WTC11 (cell line): ENCODE results near the gene LYL1.

Experiments
- CBFB ChIP-seq: sonication (generic); formaldehyde crosslinking; IDR thresholded peaks from 2 replicates; pipeline ENCODE4 v1.8.1; 2022; ENCODE audit warnings: mild to moderate bottlenecking, low read depth, missing genetic modification reagents
- ETV6 ChIP-seq: sonication (generic); formaldehyde crosslinking; IDR thresholded peaks from 2 replicates; pipeline ENCODE4 v1.8.1; 2022; ENCODE audit warnings: mild to moderate bottlenecking, missing genetic modification reagents
- FOXP1 ChIP-seq: sonication (generic); formaldehyde crosslinking; IDR thresholded peaks from 2 replicates; pipeline ENCODE4 v1.8.0; 2022; ENCODE audit warnings: missing genetic modification reagents, mild to moderate bottlenecking, moderate library complexity, borderline replicate concordance
- ZNF121 ChIP-seq: sonication (generic); formaldehyde crosslinking; IDR thresholded peaks from 2 replicates; pipeline ENCODE4 v1.8.0; 2023; ENCODE audit warnings: missing genetic modification reagents
- ZNF232 ChIP-seq: sonication (generic); formaldehyde crosslinking; IDR thresholded peaks from 2 replicates; pipeline ENCODE4 v1.8.0; 2022; ENCODE audit warnings: mild to moderate bottlenecking, missing genetic modification reagents
- TF ChIP-seq, protein P1 (sequence below): sonication (generic); formaldehyde crosslinking; IDR thresholded peaks from 2 replicates; pipeline ENCODE4 v1.8.0; 2022; ENCODE audit warnings: mild to moderate bottlenecking, missing genetic modification reagents
- TF ChIP-seq, protein P2 (sequence below): fragments of 200-600 bp; IDR thresholded peaks from 2 replicates; pipeline ENCODE4 v1.8.0; 2022; ENCODE audit warnings: antibody characterized with exemption
- TF ChIP-seq, protein P3 (sequence below): fragments of 250-450 bp; sonication (Bioruptor Pico); IDR thresholded peaks from 2 replicates; pipeline ENCODE4 v1.9.0; 2021; ENCODE audit warnings: moderate library complexity, mild to moderate bottlenecking, inconsistent platforms, borderline replicate concordance

DNA sequence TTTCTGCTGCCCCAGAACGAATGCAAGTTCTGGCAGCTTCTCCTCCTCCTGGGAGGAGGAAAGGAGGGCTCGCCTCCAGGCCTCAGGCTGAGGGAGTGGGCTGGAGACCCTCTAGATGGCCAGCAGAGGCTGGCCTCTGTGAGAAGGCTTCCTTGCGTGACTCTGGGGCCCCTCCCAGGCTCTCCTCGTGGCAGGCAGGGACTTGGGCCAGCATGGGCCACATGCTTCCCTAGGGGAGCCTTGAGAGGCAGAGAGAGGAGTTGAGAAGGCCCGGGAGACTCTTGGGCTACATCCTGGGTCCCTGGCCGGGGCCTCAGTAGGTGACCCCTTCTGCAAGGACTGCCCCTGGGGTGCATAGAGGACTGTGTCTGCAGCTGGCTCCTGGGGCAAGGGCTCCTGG, 25.9 kb downstream of the LYL1 start:
- TF ChIP-seq FOXP1: no peak
- TF ChIP-seq, protein P1, sequence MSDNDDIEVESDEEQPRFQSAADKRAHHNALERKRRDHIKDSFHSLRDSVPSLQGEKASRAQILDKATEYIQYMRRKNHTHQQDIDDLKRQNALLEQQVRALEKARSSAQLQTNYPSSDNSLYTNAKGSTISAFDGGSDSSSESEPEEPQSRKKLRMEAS (CRISPR knock-in tag): no peak
- TF ChIP-seq, protein P2, sequence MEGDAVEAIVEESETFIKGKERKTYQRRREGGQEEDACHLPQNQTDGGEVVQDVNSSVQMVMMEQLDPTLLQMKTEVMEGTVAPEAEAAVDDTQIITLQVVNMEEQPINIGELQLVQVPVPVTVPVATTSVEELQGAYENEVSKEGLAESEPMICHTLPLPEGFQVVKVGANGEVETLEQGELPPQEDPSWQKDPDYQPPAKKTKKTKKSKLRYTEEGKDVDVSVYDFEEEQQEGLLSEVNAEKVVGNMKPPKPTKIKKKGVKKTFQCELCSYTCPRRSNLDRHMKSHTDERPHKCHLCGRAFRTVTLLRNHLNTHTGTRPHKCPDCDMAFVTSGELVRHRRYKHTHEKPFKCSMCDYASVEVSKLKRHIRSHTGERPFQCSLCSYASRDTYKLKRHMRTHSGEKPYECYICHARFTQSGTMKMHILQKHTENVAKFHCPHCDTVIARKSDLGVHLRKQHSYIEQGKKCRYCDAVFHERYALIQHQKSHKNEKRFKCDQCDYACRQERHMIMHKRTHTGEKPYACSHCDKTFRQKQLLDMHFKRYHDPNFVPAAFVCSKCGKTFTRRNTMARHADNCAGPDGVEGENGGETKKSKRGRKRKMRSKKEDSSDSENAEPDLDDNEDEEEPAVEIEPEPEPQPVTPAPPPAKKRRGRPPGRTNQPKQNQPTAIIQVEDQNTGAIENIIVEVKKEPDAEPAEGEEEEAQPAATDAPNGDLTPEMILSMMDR: no peak
- no peak for TF ChIP-seq ZNF121 (CRISPR knock-in tag)
- TF ChIP-seq ETV6 (CRISPR knock-in tag): no peak
- TF ChIP-seq ZNF232 (CRISPR knock-in tag): no peak
- TF ChIP-seq, protein P3, sequence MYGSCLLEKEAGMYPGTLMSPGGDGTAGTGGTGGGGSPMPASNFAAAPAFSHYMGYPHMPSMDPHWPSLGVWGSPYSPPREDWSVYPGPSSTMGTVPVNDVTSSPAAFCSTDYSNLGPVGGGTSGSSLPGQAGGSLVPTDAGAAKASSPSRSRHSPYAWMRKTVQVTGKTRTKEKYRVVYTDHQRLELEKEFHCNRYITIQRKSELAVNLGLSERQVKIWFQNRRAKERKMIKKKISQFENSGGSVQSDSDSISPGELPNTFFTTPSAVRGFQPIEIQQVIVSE: no peak
- TF ChIP-seq CBFB: no peak
